HepG2 (cell line): ENCODE measurements around the gene CEP43. TPM values are rescaled to one million over a fixed set of nuclear protein-coding genes. Genes with fewer than 3 reads are reported as not detected.

ENCODE experiments used
- BCL6 ChIP-seq: IDR thresholded peaks from 2 replicates; pipeline ENCODE4 v1.6.1; 2016; ENCODE audit warnings: missing genetic modification reagents, missing compliant biosample characterization
- ERF ChIP-seq: IDR thresholded peaks from 2 replicates; pipeline ENCODE4 v1.6.1; 2018; ENCODE audit warnings: missing biosample characterization, missing genetic modification reagents
- GMEB2 ChIP-seq: IDR thresholded peaks from 2 replicates; pipeline ENCODE4 v1.6.1; 2016; ENCODE audit warnings: missing biosample characterization, missing genetic modification reagents, low read depth
- HOXA9 ChIP-seq: sonication (generic); formaldehyde crosslinking; IDR thresholded peaks from 2 replicates; pipeline ENCODE4 v1.8.1; 2022; ENCODE audit warnings: missing genetic modification reagents, mild to moderate bottlenecking, moderate library complexity, borderline replicate concordance
- KDM4B ChIP-seq: sonication (generic); formaldehyde crosslinking; IDR thresholded peaks from 2 replicates; pipeline ENCODE4 v1.4.0; 2020; ENCODE audit warnings: missing genetic modification reagents
- KLF12 ChIP-seq: sonication (generic); formaldehyde crosslinking; IDR thresholded peaks from 2 replicates; pipeline ENCODE4 v1.4.0; 2020; ENCODE audit warnings: missing genetic modification reagents, borderline replicate concordance
- KMT2A ChIP-seq: sonication (generic); formaldehyde crosslinking; IDR thresholded peaks from 2 replicates; pipeline ENCODE4 v1.4.0; 2020; ENCODE audit warnings: missing genetic modification reagents
- MTF1 ChIP-seq: sonication (generic); formaldehyde crosslinking; IDR thresholded peaks from 2 replicates; pipeline ENCODE4 v1.5.0; 2020; ENCODE audit warnings: missing genetic modification reagents
- NFE2L1 ChIP-seq: sonication (generic); formaldehyde crosslinking; IDR thresholded peaks from 2 replicates; pipeline ENCODE4 v1.4.0; 2020; ENCODE audit warnings: missing genetic modification reagents, mild to moderate bottlenecking, borderline replicate concordance
- PHF20 ChIP-seq: sonication (generic); formaldehyde crosslinking; IDR thresholded peaks from 2 replicates; pipeline ENCODE4 v1.5.0; 2020; ENCODE audit warnings: mild to moderate bottlenecking, missing genetic modification reagents
- PHF8 ChIP-seq: sonication (generic); formaldehyde crosslinking; IDR thresholded peaks from 2 replicates; pipeline ENCODE4 v1.5.0; 2020; ENCODE audit warnings: missing genetic modification reagents
- PLSCR1 ChIP-seq: sonication (generic); formaldehyde crosslinking; IDR thresholded peaks from 2 replicates; pipeline ENCODE4 v1.5.0; 2020; ENCODE audit warnings: missing genetic modification reagents, mild to moderate bottlenecking, borderline replicate concordance
- REXO4 ChIP-seq: sonication (generic); formaldehyde crosslinking; IDR thresholded peaks from 2 replicates; pipeline ENCODE4 v1.8.0; 2022; ENCODE audit warnings: missing genetic modification reagents, mild to moderate bottlenecking, borderline replicate concordance
- TBX2 ChIP-seq: sonication (generic); formaldehyde crosslinking; IDR thresholded peaks from 2 replicates; pipeline ENCODE4 v1.5.0; 2020; ENCODE audit warnings: missing genetic modification reagents, mild to moderate bottlenecking, borderline replicate concordance
- ZBTB7B ChIP-seq: sonication (generic); formaldehyde crosslinking; IDR thresholded peaks from 2 replicates; pipeline ENCODE4 v1.4.0; 2020; ENCODE audit warnings: missing genetic modification reagents
- ZHX2 ChIP-seq, 2 experiments: sonication (generic) in 1 of 2; formaldehyde crosslinking in 1 of 2; IDR thresholded peaks; 2 replicates each; pipeline versions ENCODE4 v1.6.1 to v1.9.0; 2014 to 2022; ENCODE audit warnings: antibody characterized with exemption in 1 of 2, borderline replicate concordance in 1 of 2, inconsistent platforms in 1 of 2, low read depth in 1 of 2, missing genetic modification reagents in 1 of 2
- ZNF12 ChIP-seq: sonication (generic); formaldehyde crosslinking; IDR thresholded peaks from 2 replicates; pipeline ENCODE4 v1.5.0; 2020; ENCODE audit warnings: missing genetic modification reagents
- ZNF160 ChIP-seq: sonication (generic); formaldehyde crosslinking; IDR thresholded peaks from 2 replicates; pipeline ENCODE4 v1.8.0; 2022; ENCODE audit warnings: mild to moderate bottlenecking, inconsistent platforms, missing genetic modification reagents
- ZNF740 ChIP-seq: sonication (generic); formaldehyde crosslinking; IDR thresholded peaks from 2 replicates; pipeline ENCODE4 v1.4.0; 2020; ENCODE audit warnings: missing genetic modification reagents
- ZNF839 ChIP-seq: sonication (generic); formaldehyde crosslinking; IDR thresholded peaks from 2 replicates; pipeline ENCODE4 v1.4.0; 2020; ENCODE audit warnings: missing genetic modification reagents, mild to moderate bottlenecking, borderline replicate concordance
- polyA plus RNA-seq, 8 experiments: library from polyadenylated mRNA; depleted of rRNA in 3 of 8; stranded (reverse) in 7 of 8; unstranded in 1 of 8; fragments of >200 nt; fragmentation: Illumina TruSeq in 4 of 8; extraction: Trizol in 4 of 8; gene quantifications; 2 replicates each; pipeline versions ENCODE4 v1.2.1 to v1.2.3, GENCODE V29; 2011 to 2016; ENCODE audit warnings: low read depth in 4 of 8, missing spikeins in 1 of 8, mixed read lengths in 1 of 8; ENCODE audit not compliant: insufficient read depth in 1 of 8
- total RNA-seq, 5 experiments: library from RNA; depleted of rRNA; stranded (reverse); fragments of >200 nt; fragmentation: Illumina TruSeq; extraction: Trizol; gene quantifications; 2 replicates each; pipeline ENCODE4 v1.2.3, GENCODE V29; 2016; ENCODE audit warnings: low read depth in 1 of 5

CEP43 gene
- total and polyA plus RNA-seq, 2 of the 13 experiments (the other 11 are each of a cell fraction or from before 2014, with no cell fraction given): 29.3 to 73.9 TPM

GRCh38 chr6:166999145-166999883 lies at the start of gene CEP43 (continued):
- 0 out of 2 replicates have a peak, but pooled peaks have one; percentile 16 for TF ChIP-seq ZNF12
- TF ChIP-seq KDM4B (CRISPR knock-in tag): no peak
- peak; percentile 55; the same call in 1 of the 2 replicates for TF ChIP-seq NFE2L1 (CRISPR knock-in tag)
- peak; percentile 79; the same call in 1 of the 2 replicates for TF ChIP-seq HOXA9 (CRISPR knock-in tag)
- 0 out of 2 replicates have a peak, but pooled peaks have one; percentile 7 for TF ChIP-seq MTF1 (CRISPR knock-in tag)
- peak; percentile 92 for TF ChIP-seq PHF8 (CRISPR knock-in tag)
- TF ChIP-seq ZBTB7B: peak; percentile 31; the same call in 1 of the 2 replicates
- 0 out of 2 replicates have a peak, but pooled peaks have one; percentile 74 for TF ChIP-seq PLSCR1 (CRISPR knock-in tag)
- peak; percentile 85; the same call in 1 of the 2 replicates for TF ChIP-seq ZNF839
- peak; percentile 97 for TF ChIP-seq GMEB2
- TF ChIP-seq PHF20 (CRISPR knock-in tag): peak; percentile 69
- TF ChIP-seq ZHX2 (IDR thresholded peaks at IDR 0.05; ENCODE audit: low read depth): peak; percentile 72; the same call in 1 of the 2 replicates
- TF ChIP-seq ZHX2 (CRISPR knock-in tag; IDR thresholded peaks at IDR 0.05; ENCODE audit: borderline replicate concordance): peak; percentile 36; the same call in 1 of the 2 replicates
- TF ChIP-seq KMT2A (CRISPR knock-in tag): peak; percentile 77
- TF ChIP-seq TBX2 (CRISPR knock-in tag): peak; percentile 77
- TF ChIP-seq KLF12: peak; percentile 47; the same call in 1 of the 2 replicates
- 0 out of 2 replicates have a peak, but pooled peaks have one; percentile 6 for TF ChIP-seq BCL6
- peak; percentile 58; the same call in 1 of the 2 replicates for TF ChIP-seq ZNF160 (CRISPR knock-in tag)
- 0 out of 2 replicates have a peak, but pooled peaks have one; percentile 13 for TF ChIP-seq ZNF740 (CRISPR knock-in tag)
- peak; percentile 34; the same call in 1 of the 2 replicates for TF ChIP-seq REXO4
- peak; percentile 40; the same call in 1 of the 2 replicates for TF ChIP-seq ERF
